GM12875 (cell line): Measurements from ENCODE around the gene ZBP1.

Experiments used
- H3K4me3 ChIP-seq: one replicate; pipeline ENCODE4 v1.5.1; 2011; ENCODE audit warnings: low read depth, low read length, control low read depth
- TF ChIP-seq, protein P1 (sequence below): IDR thresholded peaks from 2 replicates; pipeline ENCODE4 v1.5.1; 2011; ENCODE audit warnings: low read depth, mild to moderate bottlenecking, control low read depth, inconsistent platforms, low read length, moderate library complexity, borderline replicate concordance; ENCODE audit not compliant: insufficient read depth

The ZBP1 gene

DNA sequence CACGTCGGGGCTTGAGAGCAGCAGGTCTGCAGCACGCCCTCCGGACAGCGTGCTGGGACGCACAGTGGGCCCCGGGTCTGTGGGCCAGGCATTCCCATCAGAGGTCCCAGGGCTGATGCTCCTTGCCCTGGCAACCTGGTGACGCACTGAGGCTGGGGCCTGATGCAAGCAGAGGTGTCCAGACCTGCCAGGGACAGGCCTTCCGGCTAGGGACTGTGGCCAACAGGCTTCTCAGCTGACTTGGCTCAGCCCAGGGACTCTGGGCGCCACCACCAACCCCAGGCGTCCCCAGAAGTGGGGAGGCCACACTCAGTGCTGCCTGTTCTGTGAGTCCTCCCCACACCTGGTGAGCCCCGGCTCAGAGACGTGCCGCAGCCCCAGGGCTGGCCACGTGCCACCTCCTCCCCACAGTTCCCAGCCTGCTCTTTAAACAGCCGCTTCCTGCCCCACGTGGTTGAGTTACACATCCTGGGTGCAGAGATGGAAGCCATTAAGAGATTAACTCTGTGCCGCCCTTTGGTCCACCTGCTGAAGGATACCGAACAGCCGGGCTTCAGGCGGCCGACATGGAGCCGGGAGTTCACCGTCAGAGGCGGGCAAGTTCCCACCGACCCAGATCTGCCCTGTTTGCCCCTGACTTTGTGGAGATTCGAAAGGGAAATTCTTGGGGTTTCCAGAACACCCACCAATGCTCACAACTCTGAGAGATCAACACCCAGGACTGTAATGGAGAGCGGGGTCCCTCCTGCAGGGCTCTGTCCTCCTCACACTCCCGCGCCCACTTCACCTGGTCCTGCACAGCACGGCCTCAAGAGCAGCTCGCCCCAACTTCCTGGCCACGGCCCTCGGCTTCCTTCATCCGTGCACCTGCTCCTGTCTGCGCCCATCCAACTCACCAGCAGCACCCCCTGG, 37.6 kb upstream of the ZBP1 start:
- no peak overlapping the region for H3K4me3 ChIP-seq
- TF ChIP-seq, protein P1, sequence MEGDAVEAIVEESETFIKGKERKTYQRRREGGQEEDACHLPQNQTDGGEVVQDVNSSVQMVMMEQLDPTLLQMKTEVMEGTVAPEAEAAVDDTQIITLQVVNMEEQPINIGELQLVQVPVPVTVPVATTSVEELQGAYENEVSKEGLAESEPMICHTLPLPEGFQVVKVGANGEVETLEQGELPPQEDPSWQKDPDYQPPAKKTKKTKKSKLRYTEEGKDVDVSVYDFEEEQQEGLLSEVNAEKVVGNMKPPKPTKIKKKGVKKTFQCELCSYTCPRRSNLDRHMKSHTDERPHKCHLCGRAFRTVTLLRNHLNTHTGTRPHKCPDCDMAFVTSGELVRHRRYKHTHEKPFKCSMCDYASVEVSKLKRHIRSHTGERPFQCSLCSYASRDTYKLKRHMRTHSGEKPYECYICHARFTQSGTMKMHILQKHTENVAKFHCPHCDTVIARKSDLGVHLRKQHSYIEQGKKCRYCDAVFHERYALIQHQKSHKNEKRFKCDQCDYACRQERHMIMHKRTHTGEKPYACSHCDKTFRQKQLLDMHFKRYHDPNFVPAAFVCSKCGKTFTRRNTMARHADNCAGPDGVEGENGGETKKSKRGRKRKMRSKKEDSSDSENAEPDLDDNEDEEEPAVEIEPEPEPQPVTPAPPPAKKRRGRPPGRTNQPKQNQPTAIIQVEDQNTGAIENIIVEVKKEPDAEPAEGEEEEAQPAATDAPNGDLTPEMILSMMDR: no peak

DNA sequence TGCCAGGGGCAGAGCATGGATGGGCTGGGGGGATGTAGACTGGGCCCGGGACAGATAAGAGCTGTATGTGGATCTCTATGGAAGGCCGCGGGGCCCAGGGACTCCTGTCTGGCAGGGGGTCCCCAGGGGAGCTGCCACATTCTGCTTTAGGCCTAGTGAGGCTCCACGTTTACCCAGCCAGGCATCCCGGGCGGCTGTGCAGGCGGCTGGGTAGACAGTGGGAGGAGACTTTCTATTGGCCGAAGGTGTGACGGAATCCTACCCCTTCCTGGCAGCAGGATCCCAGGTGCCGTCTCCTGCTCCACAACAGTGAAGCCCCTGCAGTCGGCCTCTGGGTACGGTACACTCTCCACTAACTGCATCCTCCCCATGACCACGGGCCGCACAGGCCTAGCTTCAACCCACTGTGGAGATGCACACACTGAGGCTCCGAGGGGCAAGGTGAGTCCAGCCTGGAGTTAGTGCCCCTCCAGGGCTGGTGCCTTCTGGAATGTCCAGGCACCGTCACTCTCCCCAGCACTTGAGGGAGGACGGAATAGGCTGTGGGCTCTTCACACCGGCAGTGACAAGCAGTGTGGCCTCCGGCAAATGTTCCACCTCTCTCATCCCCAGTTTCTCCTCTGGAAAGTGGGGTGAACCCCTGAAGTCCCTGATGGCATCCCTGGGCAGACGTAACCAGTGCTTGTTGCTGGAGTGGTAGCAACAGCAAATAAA, 36.8 kb upstream of the ZBP1 start:
- TF ChIP-seq, protein P1: no peak
- no peak overlapping the region for H3K4me3 ChIP-seq

DNA sequence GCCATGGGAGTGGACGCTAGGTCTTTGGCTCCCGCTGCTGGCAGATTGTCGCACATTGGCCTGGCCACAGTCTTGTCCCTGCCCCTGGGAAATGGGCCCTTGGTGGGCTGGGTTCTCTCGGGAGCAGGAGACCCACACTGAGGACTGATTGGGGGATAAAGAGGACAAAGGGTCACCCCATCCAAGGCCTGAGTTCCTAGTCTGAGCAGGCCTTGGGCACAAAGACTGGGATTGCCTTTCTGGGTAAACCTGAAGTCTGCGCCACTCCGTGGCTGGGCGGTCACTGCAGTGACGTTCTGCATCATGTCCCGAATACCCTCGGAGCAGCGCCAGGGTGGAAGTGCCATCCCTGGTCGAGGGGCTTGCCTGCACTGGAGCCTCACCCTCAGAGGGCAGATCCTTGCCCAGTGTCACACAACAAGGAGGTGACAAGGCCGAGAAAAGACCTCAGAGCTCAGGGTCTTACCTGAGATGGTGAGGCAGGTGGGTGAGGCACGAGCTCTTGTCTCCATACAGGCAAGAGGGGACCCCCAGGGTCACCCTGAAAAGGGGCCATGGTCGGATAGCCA, 36.1 kb upstream of the ZBP1 start:
- TF ChIP-seq, protein P1: no peak
- no peak overlapping the region for H3K4me3 ChIP-seq

DNA sequence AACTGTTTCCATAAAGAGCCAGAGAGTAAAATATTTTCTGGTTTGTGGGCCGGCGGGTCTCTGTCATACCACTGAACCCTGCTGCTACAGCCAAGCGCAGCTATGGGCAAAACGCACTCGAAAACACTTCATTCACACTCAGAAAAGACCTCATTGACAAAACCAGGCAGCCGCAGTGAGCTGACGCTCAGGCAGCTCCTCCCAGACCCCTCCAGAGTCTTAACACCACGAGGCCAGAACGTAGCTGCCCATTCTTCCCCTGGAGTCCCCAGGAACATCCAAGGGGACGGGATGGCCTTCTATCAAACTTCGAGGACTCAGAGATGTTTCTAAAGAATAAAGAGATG, 35.6 kb upstream of the ZBP1 start:
- no peak overlapping the region for H3K4me3 ChIP-seq
- TF ChIP-seq, protein P1: no peak

DNA sequence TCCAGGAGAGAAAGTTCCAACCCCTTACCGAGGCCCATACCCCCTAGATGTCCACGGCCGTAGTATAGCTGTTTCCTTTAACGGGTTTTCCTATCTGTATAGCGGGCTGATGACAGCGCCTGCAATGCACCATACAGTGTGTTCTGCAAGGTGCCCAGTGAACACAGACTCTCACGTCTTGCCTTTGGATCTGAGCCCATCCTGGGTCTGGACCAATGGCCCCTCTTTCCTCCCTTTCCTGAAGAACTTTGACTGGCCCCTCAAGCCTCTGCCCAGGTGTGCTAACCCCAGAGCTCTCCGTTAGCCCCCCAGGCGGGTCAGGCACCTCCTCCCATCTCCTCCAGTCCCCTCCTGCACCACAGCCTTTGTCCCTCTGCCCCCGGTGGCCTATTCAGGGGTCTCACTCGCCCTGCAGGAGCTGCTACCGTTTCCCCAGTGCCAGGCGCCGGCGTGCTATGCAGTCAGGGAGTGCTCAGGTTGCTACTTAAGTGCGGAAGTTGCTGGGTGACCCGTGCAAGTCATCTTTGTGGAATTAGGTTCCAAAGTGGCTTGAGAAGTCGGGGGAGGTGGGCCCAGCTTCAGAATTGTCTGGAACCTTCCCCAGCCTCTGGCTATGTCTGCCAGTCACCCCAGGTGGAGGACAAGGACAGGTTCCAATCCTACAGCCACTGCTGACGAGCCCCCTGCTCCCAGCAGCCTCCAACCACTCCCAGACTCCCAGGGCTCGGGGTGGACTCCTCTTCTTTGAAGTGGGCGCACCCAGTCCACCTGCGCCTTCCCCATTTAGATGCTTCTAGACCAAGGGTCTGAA, 35.0 kb upstream of the ZBP1 start:
- TF ChIP-seq, protein P1: no peak
- no peak overlapping the region for H3K4me3 ChIP-seq

DNA sequence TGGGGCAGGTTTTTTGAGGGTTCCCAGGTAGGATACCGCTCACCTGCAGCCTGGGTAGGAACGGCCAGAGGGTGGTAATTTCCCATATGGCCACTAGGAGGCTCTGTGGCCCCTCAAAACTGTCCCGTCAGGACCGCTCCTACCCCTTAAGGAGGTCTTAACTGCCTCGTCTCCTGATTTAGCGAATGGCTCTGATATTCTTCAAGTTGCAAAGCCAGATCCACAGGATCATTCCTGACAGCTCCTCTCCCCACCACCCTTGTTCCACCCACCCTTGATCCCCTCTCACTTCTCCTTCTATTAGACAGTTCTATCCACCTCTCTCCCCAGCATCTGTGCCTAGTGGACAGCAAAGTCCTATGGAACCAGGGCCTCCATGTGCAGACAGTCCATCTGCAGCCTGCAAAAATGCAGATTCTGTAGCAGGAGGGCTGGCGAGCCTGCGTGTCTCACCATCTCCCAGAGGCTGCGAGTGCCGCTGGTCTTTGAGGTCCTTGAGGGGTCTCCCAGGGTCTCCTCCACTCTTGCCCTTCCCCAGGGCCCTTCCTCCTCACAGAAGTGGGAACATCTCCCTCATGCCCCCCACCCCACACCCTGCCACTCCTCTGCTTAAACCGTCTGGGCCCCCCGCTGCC, 34.3 kb upstream of the ZBP1 start:
- H3K4me3 ChIP-seq: no peak overlapping the region
- TF ChIP-seq, protein P1: peak; percentile 81
